SH-SY5Y (cell line): Measurements from ENCODE around the gene FJX1.

Experiments
- GATA2 ChIP-seq: IDR thresholded peaks from 2 replicates; pipeline ENCODE4 v1.6.1; 2011; ENCODE audit warnings: mild to moderate bottlenecking, low read depth, low read length
- GATA3 ChIP-seq: IDR thresholded peaks from 2 replicates; pipeline ENCODE4 v1.6.1; 2011; ENCODE audit warnings: low read depth, mild to moderate bottlenecking, low read length, moderate library complexity

- TF ChIP-seq GATA3 (no peak), GATA2 (no peak)
These were observed 16.0 kb upstream of the FJX1 start for GRCh38 chr11:35602160-35602793.
